Measurements from ENCODE around the gene CYLD.

Gene CYLD

DNA sequence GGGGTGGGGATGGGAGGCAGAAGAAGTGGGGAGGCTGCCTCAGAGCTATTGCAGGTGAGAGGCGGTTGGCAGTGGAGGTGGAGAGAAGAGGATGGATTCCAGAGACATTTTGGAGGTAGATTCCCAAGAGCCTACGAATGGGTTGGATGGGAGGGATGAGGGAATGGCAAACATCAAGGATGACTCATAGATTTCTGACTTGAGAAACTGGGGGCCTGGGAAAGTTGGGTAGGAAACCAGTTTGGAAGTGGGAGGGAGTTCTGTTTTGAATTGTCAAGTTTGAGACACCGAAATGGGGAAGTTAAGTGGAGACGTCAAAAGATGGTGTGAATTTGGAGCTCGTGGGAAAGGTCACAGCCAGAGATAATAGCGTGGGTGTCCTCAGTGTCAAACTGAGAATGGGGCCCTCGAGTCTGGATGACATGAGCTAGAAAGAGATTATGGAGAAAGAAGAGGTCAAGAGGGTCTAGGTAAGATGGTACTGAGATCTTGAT lies 6.2 kb upstream of the CYLD start:
- TF ChIP-seq JUND (IDR thresholded peaks at IDR 0.05; ENCODE audit: low read depth): no peak
- no peak for DNase-seq (ENCODE audit: low read depth in 1 of 2, low spot score in 1 of 2)
- in situ Hi-C loops (cut with HindIII; ENCODE audit: low pct_unique_long_range_greater_than_20kb, low sequenced_read_pairs): no loop called here

DNA sequence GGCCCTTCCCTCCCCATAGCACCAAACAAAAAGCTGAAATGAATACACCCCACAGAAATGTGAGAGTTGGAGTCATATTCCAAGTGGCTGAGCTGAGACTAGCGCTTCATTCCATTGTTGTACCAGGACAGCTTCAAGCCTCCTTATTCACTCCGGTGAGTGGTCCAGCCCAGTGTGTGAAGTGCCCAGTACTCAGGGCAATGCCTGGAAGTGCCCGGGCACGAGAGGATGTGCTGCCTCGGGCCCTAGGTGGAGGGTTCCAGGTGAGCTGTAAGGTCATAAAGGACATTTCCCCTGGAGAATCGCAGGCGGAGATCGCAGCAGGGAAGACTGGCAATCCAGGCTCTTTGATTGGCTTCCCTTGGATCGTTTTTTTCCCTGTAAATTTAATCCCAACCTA lies 5.4 kb upstream of the CYLD start:
- no peak for TF ChIP-seq JUND (IDR thresholded peaks at IDR 0.05; ENCODE audit: low read depth)
- no peak for DNase-seq (ENCODE audit: low read depth in 1 of 2, low spot score in 1 of 2)
- in situ Hi-C loops (cut with HindIII; ENCODE audit: low pct_unique_long_range_greater_than_20kb, low sequenced_read_pairs): no loop called here

DNA sequence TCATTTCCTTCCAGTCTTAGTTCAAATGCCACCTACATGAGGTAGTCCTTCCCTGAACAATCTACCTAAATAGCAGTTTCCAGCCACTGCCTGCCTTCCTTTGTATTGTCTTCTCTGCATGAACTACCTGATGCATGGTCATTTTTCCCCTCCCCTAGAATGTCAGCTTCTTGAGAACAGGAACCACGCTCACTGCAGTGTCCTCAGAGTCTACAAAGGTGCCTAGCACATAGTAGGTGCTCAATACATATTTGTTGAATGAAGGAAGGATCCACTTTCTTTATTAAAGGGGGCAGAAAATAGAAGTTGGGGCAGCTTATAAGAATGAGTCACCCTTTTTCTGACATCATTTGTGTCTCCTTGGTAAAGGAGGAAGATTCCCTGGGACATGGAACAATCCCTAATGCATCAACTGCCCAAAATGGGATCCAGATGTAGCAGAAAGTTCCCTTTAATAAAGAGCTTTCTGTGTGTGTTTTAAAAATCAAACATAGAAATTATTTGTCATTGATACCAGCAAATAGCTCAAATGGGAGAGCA lies 4.4 kb upstream of the CYLD start:
- no peak for TF ChIP-seq JUND (IDR thresholded peaks at IDR 0.05; ENCODE audit: low read depth)
- in situ Hi-C loops (cut with HindIII; ENCODE audit: low pct_unique_long_range_greater_than_20kb, low sequenced_read_pairs): no loop called here
- DNase-seq (ENCODE audit: low read depth in 1 of 2, low spot score in 1 of 2): no peak

DNA sequence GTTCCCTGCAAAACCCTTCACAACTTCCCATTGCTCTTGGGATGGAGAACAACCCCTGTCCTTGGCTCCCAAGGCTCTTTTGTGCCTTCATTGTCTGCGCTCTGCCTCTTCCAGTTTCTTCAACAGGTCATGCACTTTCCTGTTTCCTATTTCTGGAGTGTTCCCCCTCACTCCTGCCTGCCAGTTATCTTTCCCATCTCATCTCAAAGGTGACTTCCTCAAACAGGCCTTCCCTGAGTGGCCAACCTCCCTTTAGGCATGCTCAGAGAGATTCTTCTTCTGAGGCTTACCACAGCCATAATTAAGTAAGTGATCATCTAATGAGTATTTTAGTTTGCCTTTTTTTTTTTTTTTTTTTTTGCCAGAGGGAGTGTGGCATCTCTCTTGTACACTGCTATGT lies 2.9 kb upstream of the CYLD start:
- no peak for TF ChIP-seq JUND (IDR thresholded peaks at IDR 0.05; ENCODE audit: low read depth)
- in situ Hi-C loops (cut with HindIII; ENCODE audit: low pct_unique_long_range_greater_than_20kb, low sequenced_read_pairs): no loop called here
- DNase-seq (ENCODE audit: low read depth in 1 of 2, low spot score in 1 of 2): no peak

DNA sequence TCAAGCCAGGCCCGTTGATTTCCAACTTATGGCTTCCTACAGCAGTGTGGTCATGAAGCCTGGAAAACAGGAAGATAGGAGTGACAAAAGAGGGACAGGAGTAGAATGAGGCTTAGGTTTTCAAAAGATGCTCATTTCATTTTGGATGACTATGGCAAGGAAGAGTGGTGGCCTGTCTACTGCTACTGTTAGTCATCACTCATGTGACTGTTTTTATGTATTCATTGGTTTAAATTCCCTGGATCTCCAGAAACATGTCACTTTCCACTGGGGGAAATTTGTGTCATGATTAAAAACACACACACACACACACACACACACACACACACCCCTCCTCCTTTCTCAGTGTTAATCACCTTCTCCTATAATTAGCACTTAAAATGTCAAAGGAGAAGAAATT lies 1.1 kb upstream of the CYLD start:
- no peak for TF ChIP-seq JUND (IDR thresholded peaks at IDR 0.05; ENCODE audit: low read depth)
- no peak for DNase-seq (ENCODE audit: low read depth in 1 of 2, low spot score in 1 of 2)
- in situ Hi-C loops (cut with HindIII; ENCODE audit: low pct_unique_long_range_greater_than_20kb, low sequenced_read_pairs): no loop called here

DNA sequence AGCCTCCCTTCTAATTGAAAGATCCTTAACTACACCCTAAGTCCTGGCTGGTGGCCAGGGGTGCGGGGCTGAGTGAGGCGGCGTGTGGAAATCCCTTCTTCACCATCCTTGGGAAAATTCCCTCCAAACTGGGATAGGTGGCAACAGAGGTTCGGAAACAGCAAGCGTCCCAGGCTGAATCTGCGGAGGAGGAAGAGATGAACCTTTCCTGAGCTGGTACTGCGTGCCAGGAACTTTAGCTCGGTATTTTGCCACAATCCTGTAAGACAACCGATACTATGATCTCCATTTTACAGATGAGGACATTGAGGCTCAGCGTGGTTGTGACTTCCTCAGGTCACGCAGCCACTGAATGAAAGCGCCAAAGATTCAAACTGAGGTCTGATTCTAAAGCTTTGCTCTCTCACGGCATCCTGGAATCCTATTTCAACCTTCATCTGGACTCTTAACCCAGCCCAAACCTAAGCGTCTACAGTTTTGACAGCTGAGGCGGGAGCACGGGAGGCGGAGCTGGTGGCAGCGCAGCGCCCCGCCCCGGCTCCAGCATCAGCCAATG lies 583 bp upstream of the CYLD start:
- no peak for TF ChIP-seq JUND (IDR thresholded peaks at IDR 0.05; ENCODE audit: low read depth)
- DNase-seq (ENCODE audit: low read depth in 1 of 2, low spot score in 1 of 2): peak in 1 of 2 experiments; percentile 13
- in situ Hi-C loops (cut with HindIII; ENCODE audit: low pct_unique_long_range_greater_than_20kb, low sequenced_read_pairs): no loop called here

DNA sequence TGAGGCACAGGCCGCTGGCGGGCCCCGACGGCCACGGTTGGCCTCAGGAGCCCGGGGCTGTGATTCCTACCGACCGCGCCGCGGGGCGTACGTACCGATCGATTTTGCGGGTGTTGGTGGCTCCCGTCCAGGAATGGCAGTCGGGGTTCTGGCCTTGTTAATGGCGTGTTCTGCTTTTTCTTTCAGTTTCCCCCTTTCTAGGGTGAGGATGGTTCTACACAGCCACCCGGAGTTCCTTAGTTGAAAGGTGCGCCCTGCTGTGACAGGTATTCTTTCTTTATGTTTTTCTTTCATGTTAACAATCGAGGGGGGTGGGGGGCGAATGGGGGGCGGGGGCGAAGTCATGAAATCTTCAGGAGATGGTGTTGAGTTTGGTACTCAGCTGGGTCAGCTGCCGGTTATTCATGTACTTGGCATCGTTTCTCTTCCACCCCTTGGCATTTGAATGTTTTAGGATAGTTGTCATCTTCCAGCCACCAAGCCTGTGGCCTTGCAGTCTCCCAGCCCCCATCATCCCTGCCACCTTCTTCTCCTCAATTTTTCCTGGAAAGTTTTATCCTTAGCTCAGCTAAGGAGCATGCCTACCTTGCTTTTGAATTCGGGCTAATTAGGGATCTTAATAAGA lies 802 bp downstream of the CYLD start:
- in situ Hi-C loops (cut with HindIII; ENCODE audit: low pct_unique_long_range_greater_than_20kb, low sequenced_read_pairs): no loop called here
- DNase-seq (ENCODE audit: low read depth in 1 of 2, low spot score in 1 of 2): peak in 1 of 2 experiments; percentile 12
- TF ChIP-seq JUND (IDR thresholded peaks at IDR 0.05; ENCODE audit: low read depth): no peak

DNA sequence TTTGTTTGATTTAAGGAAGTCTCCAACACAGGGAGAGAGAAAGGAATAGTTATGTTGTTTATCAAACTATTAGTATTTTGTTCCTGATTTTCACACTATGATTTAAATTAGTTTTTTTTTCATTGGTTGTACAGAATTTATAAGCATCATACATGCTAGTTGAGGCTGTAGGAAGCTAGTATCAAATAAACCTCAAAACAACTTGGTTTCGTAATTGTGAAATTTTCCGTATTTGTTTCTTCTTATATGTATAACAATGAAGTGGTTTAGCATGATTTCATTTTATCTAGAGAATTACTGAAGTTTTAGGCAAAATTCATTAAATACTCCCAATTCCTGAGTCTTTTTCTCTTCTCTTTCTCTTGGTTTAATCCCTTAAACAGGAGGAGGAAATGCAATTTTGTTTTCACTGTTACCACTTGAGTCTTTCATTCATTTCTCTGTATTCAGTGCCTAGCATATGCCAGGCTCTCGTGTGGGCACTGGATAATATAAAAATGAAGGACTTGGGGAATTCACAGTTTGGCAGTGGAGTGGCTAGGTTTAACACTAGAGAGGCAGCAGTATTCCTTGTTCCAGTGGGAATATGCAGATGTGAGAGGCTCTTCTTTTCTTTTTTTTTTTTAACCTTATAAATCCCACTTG lies 1.8 kb downstream of the CYLD start:
- in situ Hi-C loops (cut with HindIII; ENCODE audit: low pct_unique_long_range_greater_than_20kb, low sequenced_read_pairs): no loop called here
- DNase-seq (ENCODE audit: low read depth in 1 of 2, low spot score in 1 of 2): no peak
- no peak for TF ChIP-seq JUND (IDR thresholded peaks at IDR 0.05; ENCODE audit: low read depth)

DNA sequence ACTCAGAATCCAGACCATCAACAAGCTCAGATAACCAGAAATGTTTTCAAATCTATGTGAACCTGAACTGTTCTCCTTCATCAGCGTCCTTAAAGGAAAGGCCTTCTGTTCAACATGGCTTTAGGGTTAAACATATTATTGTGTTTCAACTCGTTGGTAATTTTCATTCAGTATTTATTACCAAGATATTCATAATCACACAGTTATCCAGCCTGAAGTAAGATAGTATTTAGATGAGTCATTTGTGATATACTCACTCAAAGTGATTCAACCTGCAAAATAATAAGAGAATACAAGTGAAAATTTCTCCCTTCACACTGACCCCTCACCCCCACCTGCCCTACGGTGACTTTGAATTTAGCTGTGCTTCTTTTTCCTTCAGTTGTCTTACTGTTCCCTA lies 3.0 kb downstream of the CYLD start:
- no peak for TF ChIP-seq JUND (IDR thresholded peaks at IDR 0.05; ENCODE audit: low read depth)
- no peak for DNase-seq (ENCODE audit: low read depth in 1 of 2, low spot score in 1 of 2)
- in situ Hi-C loops (cut with HindIII; ENCODE audit: low pct_unique_long_range_greater_than_20kb, low sequenced_read_pairs): no loop called here

DNA sequence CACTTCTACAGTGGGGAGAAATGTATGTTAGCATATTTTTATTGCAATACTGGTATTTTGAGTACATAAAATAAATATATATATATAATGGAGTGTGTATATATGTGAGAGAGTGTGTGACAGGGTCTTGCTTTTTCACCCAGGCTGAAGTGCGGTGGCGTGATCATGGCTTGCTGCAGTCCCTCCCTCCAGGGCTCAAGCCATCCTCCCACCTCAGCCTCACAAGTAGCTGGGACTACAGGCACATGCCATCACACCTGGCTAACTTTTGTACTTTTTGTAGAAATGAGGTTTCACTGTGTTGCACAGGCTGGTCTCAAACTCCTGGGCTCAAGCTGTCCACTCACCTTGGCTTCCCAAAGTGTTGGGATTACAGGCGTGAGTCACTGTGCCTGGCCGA lies 4.1 kb downstream of the CYLD start:
- in situ Hi-C loops (cut with HindIII; ENCODE audit: low pct_unique_long_range_greater_than_20kb, low sequenced_read_pairs): no loop called here
- DNase-seq (ENCODE audit: low read depth in 1 of 2, low spot score in 1 of 2): no peak
- no peak for TF ChIP-seq JUND (IDR thresholded peaks at IDR 0.05; ENCODE audit: low read depth)

DNA sequence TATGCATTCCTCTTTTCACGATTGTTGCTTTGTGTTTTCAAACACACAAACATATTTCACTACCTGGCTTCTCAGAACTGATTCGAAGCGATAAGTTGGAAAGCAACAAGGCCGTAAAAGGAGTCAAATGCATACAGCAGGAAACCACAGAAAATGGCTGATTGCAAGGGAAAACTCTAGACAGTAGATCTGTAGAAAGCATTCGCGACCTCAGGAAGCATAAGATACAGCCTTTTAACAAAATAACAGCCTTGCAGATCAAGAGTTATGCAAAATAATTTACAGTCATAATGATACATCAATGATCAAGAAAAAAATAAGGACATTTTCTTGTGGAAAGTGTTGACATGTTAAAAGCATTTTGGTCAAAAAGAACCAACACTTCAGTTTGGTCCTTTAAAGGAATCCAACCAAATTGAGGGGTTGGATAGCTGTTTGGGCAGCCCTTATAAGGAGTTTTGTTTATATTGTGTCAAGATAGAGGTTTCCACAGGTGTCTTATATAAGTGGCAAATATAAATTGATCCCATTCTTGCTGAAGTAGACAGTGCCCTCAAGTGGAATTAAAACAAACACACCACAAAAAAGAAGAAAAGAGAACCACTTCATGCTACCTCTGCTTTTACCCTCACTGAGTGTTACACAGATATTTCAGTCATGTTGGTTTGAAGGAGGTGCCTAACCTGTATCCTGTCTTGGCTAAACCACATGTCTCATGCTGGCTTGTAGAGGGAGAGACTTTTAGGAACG lies 5.5 kb downstream of the CYLD start:
- in situ Hi-C loops (cut with HindIII; ENCODE audit: low pct_unique_long_range_greater_than_20kb, low sequenced_read_pairs): no loop called here
- no peak for TF ChIP-seq JUND (IDR thresholded peaks at IDR 0.05; ENCODE audit: low read depth)
- peak; percentile 17 to 61 for DNase-seq (ENCODE audit: low read depth in 1 of 2, low spot score in 1 of 2)

DNA sequence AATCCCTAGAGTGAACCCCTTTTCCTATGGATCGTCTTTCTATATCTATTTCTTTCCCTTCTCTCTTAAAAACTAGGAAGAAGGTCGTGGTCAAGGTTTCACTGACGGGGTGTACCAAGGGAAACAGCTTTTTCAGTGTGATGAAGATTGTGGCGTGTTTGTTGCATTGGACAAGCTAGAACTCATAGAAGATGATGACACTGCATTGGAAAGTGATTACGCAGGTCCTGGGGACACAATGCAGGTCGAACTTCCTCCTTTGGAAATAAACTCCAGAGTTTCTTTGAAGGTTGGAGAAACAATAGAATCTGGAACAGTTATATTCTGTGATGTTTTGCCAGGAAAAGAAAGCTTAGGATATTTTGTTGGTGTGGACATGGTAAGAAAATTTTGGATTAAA lies 9.6 kb downstream of the CYLD start:
- in situ Hi-C loops (cut with HindIII; ENCODE audit: low pct_unique_long_range_greater_than_20kb, low sequenced_read_pairs): no loop called here
- no peak for TF ChIP-seq JUND (IDR thresholded peaks at IDR 0.05; ENCODE audit: low read depth)
- DNase-seq (ENCODE audit: low read depth in 1 of 2, low spot score in 1 of 2): no peak

All from T47D (cell line).